ENCODE measurements around the gene PLCH2. TPM values are rescaled to one million over a fixed set of nuclear protein-coding genes. Genes with fewer than 3 reads are reported as not detected.

Gene PLCH2
- total RNA-seq, 2 donors from 2014 or later: 2.0 to 3.8 TPM

DNA sequence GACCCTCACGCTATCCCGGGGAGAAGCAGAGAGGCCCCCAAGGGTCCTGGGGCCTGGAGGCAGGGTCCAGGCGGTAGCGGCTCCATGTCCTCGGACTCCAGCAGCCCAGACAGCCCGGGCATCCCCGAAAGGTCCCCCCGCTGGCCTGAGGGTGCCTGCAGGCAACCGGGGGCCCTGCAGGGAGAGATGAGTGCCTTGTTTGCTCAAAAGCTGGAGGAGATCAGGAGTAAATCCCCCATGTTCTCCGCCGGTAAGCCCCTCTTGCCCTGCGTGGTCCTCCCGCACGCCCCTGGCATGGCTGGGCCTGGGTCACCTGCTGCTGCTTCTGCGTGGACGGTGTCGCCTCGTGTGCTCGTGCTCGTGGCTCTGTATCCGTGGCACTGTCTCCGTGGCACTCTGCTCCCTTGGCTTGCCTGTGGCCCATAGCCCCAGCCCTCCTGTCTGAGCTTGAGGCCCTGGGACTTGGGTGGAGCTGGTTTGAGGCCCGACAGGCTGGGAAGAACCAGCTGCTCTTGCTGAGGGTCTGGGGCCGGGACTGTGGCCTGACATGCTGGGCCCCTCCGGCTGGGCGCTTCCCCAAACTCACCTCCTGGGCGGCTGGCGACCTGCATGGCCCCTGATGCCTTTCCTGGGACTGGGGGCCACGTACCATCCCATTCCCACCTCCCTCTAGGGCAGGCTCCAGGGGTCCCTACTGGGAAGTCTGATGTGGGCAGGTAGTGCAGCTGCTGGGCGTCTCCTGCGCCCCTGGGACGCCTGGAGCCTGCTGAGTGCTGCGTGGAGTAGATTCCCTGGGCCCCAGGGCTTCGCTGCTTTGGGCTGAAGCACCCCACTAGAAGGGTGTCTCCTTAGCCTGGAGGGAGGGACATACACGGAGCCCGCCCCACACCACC is 26.8 kb downstream of the PLCH2 start:
- H3K9ac ChIP-seq (ENCODE audit: low read depth in 2 of 2, low read length in 2 of 2): no peak overlapping the region
- no peak overlapping the region for H3K4me3 ChIP-seq
- no peaks in the 10 kb centered on the region for H3K9me3 ChIP-seq
- H3K4me1 ChIP-seq: no peaks in the 10 kb centered on the region
- no peak for DNase-seq
- H3K36me3 ChIP-seq: no peaks in the 10 kb centered on the region
- TF ChIP-seq, protein P1, sequence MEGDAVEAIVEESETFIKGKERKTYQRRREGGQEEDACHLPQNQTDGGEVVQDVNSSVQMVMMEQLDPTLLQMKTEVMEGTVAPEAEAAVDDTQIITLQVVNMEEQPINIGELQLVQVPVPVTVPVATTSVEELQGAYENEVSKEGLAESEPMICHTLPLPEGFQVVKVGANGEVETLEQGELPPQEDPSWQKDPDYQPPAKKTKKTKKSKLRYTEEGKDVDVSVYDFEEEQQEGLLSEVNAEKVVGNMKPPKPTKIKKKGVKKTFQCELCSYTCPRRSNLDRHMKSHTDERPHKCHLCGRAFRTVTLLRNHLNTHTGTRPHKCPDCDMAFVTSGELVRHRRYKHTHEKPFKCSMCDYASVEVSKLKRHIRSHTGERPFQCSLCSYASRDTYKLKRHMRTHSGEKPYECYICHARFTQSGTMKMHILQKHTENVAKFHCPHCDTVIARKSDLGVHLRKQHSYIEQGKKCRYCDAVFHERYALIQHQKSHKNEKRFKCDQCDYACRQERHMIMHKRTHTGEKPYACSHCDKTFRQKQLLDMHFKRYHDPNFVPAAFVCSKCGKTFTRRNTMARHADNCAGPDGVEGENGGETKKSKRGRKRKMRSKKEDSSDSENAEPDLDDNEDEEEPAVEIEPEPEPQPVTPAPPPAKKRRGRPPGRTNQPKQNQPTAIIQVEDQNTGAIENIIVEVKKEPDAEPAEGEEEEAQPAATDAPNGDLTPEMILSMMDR (IDR thresholded peaks at IDR 0.05): no peak
- peaks cover 27% of the 10 kb centered on the region for H3K27me3 ChIP-seq
- intact Hi-C loops (cut with DNase I): no loop called here
- H3K27ac ChIP-seq: no peak overlapping the region

DNA sequence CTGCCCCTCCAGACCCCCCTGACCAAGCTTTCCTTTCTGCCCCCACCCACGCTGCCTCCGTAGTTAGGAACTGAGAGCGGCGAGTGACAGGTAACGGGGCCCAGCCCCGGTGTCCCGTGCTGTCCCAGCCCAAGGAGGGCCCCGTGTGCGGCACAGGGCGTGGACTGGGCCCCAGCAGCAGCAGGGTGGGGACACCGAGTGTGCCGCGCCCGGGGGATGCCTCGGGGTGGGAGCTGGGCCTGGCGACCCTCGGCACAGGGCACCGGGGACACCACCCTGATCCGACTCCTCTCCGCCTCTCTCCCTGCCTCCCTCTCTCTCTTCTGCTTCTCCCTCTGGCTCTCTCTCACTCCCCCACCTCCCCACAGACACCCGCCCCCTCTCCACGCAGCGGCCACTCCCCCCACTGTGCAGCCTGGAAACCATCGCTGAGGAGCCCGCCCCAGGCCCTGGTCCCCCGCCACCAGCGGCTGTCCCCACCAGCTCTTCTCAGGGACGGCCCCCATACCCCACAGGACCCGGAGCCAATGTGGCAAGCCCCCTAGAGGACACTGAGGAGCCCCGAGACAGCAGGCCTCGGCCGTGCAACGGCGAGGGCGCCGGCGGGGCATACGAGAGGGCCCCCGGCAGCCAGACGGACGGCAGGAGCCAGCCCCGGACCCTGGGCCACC is 27.6 kb downstream of the PLCH2 start:
- Histone ChIP-seq H3K9ac (ENCODE audit: low read depth in 2 of 2, low read length in 2 of 2) (no peak overlapping the region), H3K36me3 (no peaks in the 10 kb centered on the region), H3K27me3 (peaks cover 27% of the 10 kb centered on the region), H3K9me3 (no peaks in the 10 kb centered on the region), H3K4me3 (no peak overlapping the region), H3K4me1 (no peaks in the 10 kb centered on the region), H3K27ac (no peak overlapping the region)
- DNase-seq: no peak
- intact Hi-C loops (cut with DNase I): no loop called here
- TF ChIP-seq, protein P1 (IDR thresholded peaks at IDR 0.05): no peak

DNA sequence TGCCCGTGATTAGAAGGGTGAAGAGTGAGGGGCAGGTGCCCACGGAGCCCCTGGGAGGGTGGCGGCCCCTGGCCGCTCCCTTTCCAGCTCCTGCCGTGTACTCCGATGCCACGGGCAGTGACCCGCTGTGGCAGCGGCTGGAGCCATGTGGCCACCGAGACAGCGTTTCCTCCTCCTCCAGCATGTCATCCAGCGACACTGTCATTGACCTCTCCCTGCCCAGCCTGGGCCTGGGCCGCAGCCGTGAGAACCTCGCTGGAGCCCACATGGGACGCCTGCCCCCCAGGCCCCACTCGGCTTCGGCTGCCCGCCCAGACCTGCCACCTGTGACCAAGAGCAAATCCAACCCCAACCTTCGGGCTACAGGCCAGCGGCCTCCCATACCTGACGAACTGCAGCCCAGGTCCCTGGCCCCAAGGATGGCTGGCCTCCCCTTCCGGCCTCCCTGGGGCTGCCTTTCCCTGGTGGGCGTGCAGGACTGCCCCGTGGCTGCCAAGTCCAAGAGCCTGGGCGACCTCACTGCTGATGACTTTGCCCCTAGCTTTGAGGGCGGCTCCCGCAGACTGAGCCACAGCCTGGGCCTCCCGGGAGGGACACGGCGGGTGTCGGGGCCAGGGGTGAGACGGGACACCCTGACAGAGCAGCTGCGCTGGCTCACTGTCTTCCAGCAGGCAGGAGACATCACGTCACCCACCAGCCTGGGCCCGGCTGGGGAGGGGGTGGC is 28.3 kb downstream of the PLCH2 start:
- H3K9me3 ChIP-seq: no peaks in the 10 kb centered on the region
- peaks cover 1% of the 10 kb centered on the region for H3K36me3 ChIP-seq
- TF ChIP-seq, protein P1 (IDR thresholded peaks at IDR 0.05): no peak
- DNase-seq: no peak
- H3K9ac ChIP-seq (ENCODE audit: low read depth in 2 of 2, low read length in 2 of 2): no peak overlapping the region
- no peak overlapping the region for H3K4me3 ChIP-seq
- peaks cover 27% of the 10 kb centered on the region for H3K27me3 ChIP-seq
- no peak overlapping the region for H3K27ac ChIP-seq
- intact Hi-C loops (cut with DNase I): no loop called here
- H3K4me1 ChIP-seq: no peaks in the 10 kb centered on the region

DNA sequence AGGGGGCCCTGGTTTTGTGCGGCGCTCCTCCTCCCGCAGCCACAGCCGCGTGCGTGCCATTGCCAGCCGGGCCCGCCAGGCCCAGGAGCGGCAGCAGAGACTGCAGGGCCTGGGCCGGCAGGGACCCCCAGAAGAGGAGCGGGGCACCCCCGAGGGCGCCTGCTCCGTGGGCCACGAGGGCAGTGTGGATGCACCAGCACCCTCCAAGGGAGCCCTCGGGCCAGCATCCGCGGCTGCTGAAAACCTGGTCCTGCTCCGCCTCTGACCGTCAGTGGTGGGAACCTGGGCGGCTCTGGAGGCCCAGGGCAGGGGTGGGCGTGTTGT is 28.8 kb downstream of the PLCH2 start:
- TF ChIP-seq, protein P1 (IDR thresholded peaks at IDR 0.05): no peak
- intact Hi-C loops (cut with DNase I): no loop called here
- H3K36me3 ChIP-seq: peaks cover 7% of the 10 kb centered on the region
- DNase-seq: no peak
- no peak overlapping the region for H3K27ac ChIP-seq
- no peaks in the 10 kb centered on the region for H3K4me1 ChIP-seq
- H3K9me3 ChIP-seq: no peaks in the 10 kb centered on the region
- H3K4me3 ChIP-seq: no peak overlapping the region
- H3K9ac ChIP-seq (ENCODE audit: low read depth in 2 of 2, low read length in 2 of 2): no peak overlapping the region
- peaks cover 27% of the 10 kb centered on the region for H3K27me3 ChIP-seq

DNA sequence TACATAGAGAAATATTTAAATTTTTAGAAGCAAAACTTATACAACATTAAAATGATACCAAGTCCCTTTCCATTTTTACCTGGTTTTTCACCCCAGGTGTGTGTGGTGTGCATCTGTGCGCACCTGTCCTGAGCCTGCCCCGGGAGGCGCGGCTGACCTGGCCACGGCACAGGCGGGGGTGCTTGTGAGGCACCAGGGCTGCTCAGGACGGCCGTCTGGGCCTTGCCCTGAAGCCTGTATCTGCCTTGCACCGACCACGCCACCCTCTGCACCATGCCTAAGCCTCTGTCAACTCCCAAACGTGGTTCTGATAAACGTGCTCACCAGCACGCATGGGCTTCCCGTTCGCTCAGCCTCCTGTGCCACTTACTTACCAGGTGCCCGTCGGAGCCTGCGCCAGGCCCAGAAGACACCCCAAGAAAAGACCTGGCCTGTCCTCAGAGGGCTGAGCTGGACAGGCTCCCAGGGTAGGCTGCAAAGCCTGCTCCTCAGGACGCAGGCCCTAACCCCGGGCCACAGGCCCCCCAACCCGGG is 29.4 kb downstream of the PLCH2 start:
- Histone ChIP-seq H3K9me3 (no peaks in the 10 kb centered on the region), H3K4me1 (no peaks in the 10 kb centered on the region), H3K36me3 (peaks cover 11% of the 10 kb centered on the region), H3K4me3 (no peak overlapping the region), H3K9ac (ENCODE audit: low read depth in 2 of 2, low read length in 2 of 2) (no peak overlapping the region), H3K27ac (no peak overlapping the region), H3K27me3 (peaks cover 27% of the 10 kb centered on the region)
- intact Hi-C loops (cut with DNase I): no loop called here
- TF ChIP-seq, protein P1 (IDR thresholded peaks at IDR 0.05): no peak
- DNase-seq: no peak
